ENCODE measurements around the gene IDI1. TPM values are rescaled to one million over a fixed set of nuclear protein-coding genes. Genes with fewer than 3 reads are reported as not detected.
"Not testable (repeated sequence)": the region's sequence is repeated elsewhere in the genome, so short reads cannot be mapped to it uniquely, and the experiment has no call there.

Gene IDI1
- total RNA-seq: 160 TPM

DNA sequence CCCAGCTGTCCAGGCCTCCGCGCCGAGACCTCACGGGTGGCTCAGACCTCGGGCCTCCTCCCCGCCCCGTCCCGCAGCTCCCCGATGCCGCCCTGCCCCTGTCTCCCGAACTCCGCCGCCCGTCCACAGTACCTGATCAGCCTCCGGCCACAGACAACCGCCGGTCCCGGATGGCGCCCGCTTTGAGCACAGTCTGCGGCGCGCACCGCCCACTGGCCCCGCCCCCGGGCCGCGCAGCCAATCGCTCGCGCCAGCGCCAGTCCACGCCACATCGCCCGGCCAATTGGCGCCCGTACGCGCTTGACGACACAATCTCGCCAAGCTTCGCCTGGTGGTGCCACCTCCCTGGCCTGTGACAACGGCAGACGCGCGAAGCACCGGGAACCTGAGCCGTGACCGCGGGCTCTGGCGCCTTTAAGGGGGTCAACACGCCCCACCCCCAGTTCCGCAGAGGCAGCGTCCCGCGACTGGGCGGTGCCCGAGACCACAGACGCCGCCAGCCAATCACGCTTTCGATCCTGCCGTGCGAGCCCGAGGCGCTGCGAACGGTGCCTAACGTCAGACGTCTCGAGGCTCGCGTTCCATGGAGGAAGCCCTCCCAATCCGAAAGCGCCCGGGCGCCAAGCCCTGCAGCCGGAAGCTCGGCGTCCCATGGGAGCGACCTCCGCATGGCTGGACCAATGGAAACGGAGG, at the start of gene IDI1:
Gene IDI1, minus strand, starts transcription at position 388 of the 693 bp plus-strand sequence. Its CDS starts 116 bp downstream, at position 272.
- no peak for FAIRE-seq
- DNase-seq (ENCODE audit: low spot score in 2 of 2): peak; percentile 93 to 95

DNA sequence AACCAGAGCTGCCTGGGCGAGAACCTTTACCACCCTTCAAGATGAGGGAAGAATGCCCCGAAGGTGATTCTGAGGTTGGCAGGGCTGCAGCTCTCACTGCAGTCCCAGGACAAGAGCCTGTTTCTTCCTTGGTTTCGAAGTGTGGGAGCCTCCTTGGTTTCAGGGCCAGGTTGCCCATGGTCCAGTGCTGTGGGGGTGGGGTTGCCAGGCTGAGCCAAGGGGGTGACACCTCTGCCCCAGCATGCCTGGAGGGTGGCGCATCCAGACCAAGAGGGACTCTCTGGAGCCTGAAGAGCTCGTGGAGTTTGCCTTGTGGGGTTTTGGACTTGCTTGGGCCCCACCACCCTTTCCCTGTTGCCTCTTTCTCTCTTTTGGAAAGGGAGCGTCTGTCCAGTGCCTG, 48.5 kb upstream of the IDI1 start:
- no peak for DNase-seq (ENCODE audit: low spot score in 2 of 2)
- no peak for FAIRE-seq

DNA sequence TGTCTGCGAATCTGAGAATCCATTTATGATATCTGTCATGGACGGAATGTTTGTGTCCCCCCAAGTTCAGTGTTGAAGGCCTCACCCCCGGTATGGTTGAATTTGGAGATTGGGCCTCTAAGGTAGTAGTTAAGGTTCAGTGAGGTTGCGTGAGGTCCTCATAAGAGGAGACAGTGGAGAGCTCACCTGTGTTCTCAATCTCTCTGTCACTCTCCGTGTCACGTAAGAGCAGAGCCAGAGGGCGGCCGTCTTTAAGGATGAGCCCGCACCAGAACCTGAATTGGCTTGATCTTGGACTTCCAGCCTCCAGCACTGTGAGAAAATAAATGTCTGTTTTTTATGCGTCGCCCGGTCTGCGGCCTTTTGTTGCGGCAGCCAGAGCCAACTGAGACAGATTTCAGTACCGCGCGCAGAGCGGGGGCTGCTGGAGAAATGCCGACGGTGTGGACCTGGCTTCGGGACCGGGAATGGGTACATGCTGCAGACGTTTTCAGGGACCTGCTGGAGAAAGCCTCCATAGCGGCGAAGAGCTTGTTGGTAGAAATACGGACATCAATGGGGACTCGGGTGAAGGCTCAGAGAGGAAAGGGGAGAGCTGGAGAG, 47.5 kb upstream of the IDI1 start:
- FAIRE-seq (no peak), DNase-seq (ENCODE audit: low spot score in 2 of 2) (no peak)

DNA sequence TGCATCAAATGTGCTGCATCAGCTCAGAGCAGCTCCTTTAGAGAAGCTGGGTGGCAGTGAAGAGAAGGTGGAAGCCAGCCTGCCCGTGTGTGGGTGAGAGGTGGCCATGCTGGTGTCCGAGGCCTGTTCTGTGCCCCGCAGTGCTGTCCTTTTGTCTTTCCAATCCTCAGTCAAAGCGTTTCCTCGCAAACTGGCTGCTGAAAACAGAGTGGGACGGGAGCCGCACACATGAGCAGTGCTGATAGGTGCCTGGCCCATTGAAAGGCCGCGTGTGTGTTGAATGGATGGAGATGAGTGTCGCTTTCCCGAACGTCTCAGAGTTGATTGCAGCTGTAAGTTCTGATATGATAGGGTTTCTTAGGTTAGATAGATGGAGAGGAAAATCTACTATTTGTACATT, 46.6 kb upstream of the IDI1 start:
- no peak for DNase-seq (ENCODE audit: low spot score in 2 of 2)
- no peak for FAIRE-seq

DNA sequence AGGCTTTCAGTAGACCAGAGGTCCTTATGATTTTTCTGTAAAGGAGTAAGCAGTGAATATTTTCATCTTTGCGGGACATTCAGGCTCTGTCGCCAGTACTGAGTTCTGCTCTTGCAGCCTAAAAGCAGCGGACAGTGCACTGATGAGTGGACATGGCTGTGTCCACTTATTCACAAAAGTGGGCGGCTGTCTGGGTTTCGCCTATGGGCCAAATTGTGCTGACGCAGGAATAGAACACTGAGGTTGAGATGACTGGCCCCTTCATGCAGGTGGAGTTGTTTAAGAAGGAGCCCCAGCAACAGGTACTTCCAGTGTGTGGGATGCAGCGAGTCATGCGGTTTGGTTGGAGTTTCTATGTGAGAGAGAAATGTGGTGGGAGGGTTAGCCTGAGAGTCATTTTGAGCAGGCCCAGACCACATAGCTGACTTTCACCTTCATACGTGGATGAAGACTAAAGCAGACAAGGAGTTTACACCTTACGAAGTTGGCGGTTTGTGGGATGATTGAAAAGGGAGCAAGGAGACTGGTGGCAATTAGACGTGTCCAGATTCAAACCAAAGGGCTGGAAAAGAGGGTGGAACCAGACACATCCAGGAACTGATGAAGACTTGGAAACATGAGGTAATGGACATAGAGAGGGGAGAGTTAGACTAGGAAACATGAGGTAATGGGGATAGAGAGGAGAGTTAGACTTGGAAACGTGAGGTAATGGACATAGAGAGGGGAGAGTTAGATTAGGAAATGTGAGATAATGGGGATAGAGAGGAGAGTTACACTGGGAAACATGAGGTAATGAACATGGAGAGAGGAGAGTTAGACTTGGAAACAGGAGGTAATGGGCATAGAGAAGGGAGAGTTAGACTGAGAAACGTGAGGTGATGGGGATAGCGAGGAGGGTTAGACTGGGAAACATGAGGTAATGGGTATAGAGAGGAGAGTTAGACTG, 45.5 kb upstream of the IDI1 start:
- FAIRE-seq: no peak
- no peak for DNase-seq (ENCODE audit: low spot score in 2 of 2)

DNA sequence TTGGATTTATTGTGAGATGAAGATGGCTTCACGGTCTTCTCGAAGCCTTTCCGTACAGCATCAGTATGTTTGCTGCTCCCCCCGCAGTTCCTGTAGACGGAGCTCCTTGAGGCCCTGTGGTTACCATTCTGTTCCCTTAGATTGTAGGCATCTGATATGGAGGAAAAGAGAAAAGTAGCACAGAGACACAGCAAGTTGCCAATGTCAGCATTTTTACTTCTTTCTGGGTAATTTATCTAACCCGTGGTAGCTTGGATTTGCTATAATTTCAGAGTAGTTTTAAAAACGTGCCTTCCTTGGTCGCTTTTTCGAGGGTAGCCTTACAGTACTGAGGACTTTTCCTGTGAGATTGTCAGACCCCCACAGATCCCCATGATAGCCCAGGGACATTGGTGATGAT, 44.8 kb upstream of the IDI1 start:
- FAIRE-seq (no peak), DNase-seq (ENCODE audit: low spot score in 2 of 2) (no peak)

DNA sequence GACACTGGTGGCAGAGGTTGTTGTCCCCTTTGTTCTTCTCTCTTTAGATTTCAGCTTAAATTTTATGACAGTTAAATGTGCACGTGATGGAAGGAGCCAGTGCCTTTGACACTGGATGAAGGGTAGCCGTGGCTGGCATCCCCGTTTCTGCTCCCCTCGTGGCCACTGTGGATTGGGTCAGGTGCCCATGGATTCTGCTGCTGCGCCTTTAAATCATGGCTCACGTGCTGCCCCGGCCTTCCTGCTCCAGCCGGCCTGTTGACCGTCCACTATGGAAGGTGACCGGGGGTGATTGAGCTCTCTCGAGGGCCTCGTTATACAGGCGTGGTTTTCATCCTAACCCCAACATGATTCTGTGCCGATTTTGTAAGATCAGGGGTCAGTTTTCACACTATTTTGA, 41.8 kb upstream of the IDI1 start:
- DNase-seq (ENCODE audit: low spot score in 2 of 2): no peak
- no peak for FAIRE-seq

DNA sequence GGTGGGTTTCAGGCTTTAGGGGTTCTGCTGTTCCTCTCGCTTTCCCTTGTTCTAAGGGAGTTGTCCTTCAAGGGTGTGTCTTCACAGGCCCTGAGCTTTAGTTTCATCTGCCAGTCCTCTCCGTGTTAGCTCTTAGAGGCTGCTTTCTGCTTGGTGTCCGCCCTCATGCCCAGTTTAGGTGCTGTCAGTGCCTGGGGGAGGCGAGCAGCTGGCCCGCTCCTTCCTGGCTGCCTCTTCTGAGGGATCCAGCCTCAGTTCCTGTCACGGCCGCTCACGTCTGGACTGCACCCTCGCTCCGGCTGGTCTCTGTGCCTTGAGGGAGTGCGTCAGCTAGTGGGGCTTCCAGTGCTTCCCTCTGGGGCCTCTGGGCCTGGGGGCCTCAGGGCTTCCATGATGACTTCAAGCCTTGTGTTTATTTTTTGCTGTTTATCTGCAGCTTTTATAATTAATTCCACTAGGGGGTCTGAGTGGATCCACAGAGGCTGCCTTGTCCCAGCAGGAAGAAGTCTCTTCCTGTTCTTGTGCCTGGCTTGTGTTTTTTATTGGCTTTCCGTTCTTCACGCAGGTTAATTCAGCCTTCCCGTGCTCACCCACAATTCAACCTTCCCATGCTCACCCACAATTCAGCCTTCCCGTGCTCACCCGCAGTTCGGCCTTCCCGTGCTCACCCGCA, 40.2 kb upstream of the IDI1 start:
- DNase-seq (ENCODE audit: low spot score in 2 of 2) (no peak), FAIRE-seq (no peak)

DNA sequence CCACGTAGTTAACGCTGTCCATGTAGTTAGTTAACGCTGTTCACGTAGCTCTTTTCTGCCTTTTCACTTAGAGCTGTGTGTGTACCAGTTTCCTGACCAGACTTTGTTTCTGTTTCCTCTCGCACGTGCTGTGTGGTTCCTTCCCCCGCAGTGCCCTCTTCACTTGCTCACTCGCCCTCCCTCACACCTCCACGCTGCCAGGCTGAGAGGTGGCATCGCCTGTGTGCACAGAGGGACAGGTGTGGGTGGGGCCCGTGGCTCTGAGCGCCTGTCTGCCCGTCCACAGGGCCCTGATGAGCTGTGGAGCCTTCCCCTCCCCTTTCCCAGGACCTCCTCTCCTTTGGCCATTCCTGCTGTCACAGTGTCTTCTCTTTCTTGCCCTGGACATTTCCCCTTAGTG, 37.9 kb upstream of the IDI1 start:
- FAIRE-seq: no peak
- no peak for DNase-seq (ENCODE audit: low spot score in 2 of 2)

DNA sequence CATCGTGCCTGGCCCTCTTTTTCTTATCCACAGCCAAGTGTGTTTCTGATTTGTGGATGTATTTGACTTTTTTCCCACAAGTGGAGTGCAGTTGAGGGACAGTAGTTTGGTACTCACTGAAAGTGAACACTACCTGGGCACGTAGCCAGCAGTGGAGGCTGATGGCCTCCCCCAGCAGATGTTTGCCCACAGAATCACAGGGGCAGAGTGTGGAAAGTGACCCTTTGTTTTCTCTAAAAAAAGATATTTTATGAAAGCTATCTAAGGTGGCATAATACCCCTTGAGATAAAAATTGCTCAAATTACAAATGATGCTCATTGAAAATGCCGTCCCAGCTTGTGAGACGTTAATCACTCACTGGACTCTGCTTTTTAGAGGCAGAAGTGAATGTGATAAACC, 36.3 kb upstream of the IDI1 start:
- DNase-seq (ENCODE audit: low spot score in 2 of 2) (no peak), FAIRE-seq (no peak)

DNA sequence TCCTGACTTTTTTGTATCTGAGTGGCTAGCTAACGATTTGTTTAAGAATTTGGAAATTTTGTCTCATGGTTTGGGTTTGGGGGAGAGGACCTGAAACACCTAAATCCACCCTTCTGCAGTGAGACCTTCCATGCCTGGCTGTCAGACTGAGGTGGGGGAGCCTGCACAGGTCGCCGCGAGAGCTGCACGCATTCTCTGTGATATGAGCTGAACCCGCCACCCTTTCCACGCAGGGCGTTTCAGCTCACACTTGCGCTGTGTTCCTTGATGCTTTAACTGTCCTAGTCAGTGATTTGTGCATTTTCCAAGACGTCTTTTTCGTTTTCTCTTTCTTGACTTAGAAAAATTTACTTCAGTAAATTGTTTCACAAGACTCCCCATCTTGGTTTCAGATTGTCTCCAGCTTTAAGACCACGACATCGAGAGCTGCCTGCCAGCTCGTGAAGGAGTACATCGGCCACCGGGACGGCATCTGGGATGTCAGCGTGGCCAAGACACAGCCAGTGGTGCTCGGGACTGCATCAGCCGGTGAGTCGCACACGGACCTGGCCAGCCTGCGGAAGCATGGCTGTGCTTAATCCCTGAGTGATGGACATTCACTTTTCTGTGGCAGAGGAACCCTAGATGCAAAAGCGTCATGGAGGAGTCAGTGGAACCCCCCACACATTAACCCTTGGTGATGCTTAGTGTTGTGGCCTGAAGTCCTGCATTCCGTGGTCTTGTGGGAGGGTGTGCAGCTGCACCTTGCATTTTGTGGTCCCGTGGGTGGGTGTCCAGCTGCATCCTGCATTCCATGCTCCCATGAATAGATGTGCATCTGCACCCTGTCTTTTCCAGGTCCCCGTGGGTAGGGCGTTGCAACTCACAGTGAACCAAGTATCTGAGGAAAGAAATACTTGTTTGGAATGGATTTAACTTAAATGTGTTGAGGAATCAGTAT, 35.4 kb upstream of the IDI1 start:
- FAIRE-seq (no peak), DNase-seq (ENCODE audit: low spot score in 2 of 2) (no peak)

DNA sequence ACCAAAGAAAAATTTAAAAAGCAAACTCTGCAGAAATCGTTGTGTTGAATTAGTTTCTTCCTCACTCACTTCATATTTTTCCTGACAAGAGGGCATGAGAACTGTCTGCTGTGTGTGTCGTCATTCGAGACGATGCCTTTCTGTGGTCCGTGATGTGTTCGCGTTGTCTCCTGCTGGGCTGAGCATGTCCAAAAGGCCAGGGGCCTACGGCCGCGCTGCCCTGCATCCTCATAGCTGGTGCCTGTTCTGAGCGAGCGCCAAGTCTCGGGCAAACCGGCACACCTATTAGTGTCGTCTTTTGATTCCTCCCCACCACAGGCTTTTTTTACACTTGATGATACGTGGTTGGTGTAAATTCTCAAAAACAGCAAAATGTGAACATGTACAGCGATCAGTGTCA, 34.7 kb upstream of the IDI1 start:
- DNase-seq (ENCODE audit: low spot score in 2 of 2): no peak
- FAIRE-seq: no peak

DNA sequence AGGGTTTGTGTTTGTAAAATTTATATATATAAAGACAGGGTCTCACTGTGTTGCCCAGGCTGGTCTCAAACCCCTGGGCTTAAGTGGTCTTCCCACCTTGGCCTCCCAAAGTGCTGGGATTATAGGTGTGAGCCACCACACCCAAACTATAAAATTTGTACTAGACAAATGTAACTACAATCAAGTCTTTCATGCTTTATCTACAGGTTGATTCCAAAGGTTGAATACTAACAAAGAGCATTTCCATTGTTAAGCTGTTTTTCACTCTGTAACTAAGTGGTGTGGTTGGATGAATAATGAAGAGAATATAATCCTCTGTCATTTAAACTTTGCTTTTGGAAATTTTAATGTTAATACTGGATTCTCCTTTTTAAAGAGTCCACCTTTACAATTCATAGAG, 29.7 kb upstream of the IDI1 start:
- no peak for FAIRE-seq
- no peak for DNase-seq (ENCODE audit: low spot score in 2 of 2)

DNA sequence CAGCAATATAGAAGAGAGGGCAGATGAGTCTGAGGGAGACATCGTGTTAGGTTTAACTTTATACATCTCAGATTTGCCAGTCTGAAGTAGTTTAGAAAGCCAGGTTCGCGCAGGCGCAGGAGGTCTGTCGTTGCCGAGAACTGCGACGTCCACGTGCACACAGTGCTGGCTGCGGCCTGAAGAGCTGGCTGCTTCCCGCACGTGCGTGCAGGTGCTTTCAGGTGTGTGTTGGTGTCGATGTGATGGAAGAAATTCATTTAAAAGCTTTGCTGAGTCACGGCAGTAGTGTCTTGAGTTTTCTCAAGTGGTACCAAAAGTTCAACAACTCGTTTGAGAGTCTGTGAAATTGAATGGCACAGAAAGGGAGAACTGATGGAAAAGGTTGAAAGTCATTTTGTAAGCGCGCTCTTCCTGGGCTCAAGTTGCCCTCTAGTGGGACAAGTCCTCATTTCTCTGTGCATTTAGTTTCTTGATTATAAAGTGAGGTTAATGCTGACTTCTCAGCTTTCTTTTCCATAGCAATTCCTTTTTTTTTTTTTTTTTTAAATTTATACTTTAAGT, 25.9 kb upstream of the IDI1 start:
- FAIRE-seq: no peak
- no peak for DNase-seq (ENCODE audit: low spot score in 2 of 2)

DNA sequence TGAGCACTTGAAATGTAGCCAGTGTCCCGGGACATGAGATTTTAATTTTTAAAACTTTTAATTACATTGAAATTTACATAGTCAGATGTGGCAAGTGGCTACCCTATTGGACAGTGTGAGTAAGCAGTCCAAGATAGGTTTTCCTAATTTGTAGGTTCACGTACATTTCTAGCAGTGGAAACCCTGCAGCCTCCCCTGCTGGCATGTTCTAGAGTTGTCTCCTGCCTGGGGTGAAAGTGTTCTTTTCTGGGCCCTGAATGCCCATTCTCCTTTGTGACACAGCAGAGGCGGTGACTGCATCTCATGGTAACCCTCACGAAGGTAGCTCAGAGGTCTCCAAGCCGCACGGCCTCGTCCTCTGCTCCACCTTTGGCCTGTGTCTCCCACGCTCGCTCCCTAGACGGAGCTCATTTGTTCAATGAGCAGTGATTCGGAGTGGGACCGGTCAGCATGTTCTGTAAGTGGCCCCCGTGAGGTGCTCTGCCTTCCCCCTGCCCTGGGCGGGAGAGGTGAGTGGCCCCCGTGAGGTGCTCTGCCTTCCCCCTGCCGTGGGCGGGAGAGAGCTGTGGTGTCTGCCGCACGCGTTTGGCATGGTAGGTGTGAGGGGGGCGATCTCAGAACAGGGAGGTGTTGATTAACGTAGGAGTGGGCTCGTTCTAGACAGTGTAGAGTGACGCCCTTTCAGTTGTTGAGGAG, 25.3 kb upstream of the IDI1 start:
- DNase-seq (ENCODE audit: low spot score in 2 of 2): no peak
- no peak for FAIRE-seq

DNA sequence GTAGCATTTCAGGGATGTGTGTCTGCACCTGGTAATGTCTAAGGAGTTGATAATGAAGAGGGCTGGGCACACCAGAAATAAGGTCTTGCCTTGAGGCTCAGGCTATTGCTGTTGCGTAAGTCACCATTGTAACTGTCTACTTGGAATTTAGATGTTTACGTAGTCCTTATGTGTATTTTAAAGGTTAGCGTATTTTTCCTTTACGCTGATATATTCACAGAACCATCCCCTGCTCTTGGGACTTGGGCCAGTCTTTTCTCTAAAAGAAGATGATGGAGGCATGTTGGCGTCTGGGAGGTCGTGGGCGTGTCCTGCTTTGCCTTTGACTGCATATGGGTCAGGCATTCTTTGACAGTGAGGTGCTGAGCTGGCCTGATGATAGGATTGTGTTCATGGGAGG, 22.0 kb upstream of the IDI1 start:
- FAIRE-seq (no peak), DNase-seq (ENCODE audit: low spot score in 2 of 2) (no peak)

DNA sequence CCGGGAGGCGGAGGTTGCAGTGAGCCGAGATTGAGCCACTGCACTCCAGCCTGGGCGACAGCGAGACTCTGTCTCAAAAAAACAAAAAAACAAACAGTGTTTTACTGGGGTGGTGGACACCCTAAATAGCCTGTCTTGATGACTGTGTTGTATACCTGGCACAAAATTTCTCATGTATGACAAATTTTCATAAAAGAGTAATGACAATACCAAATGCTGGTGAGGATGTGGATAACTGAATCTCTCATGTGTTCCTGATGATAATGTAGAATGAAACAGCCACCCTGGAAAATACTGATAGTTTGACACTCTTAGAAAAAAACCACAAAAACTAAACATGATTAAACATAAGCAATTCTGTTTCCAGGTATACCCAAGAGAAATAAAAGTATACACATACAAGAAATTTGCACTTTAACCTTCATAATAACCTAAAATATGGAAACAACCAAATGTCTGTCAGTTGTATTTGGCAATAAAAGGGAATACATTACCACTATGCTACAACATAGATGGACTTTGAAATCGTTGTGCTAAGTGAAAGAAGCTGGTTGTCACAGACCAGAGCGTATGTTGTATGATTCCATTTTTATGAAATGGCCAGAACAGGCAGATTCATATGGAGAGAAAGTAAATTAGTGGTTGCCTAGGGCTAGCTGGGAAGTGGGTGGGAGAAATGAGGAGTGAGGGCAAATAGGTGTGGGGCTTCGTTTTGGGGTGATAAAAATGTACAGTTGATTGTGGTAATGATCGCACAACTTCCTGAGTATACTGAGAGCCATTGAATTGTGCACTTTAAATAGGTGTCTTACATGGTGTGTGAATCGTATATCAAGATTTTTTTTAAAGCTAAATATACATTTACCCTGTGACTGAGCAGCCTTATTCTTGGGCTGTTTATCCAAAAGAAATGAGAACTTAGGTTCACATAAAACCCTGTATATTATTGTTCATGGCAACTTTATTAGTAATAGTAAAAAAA, 19.8 kb upstream of the IDI1 start:
- FAIRE-seq (no peak), DNase-seq (ENCODE audit: low spot score in 2 of 2) (no peak)

DNA sequence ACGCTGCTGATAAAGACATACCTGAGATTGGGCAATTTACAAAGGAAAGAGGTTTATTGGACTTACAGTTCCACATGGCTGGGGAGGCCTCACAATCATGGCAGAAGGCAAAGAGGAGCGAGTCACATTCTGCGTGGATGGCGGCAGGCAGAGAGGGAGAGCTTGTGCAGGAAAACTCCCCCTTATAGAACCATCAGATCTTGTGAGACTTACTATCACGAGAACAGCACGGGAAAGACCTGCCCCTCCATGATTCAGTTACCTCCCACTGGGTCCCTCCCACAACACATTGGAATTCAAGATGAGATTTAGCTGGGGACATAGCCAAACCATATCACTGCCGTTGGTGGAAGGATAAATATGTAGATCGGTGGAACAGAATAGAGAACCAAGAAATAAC, 17.8 kb upstream of the IDI1 start:
- DNase-seq (ENCODE audit: low spot score in 2 of 2); FAIRE-seq: not testable (repeated sequence)

All from frontal cortex (tissue), 4 donors.